Right ventricle myocardium superior (tissue), 1 donor: ENCODE data around the gene DSC1. TPM values are rescaled to one million over a fixed set of nuclear protein-coding genes. Genes with fewer than 3 reads are reported as not detected.
"Not testable (repeated sequence)": the region's sequence is repeated elsewhere in the genome, so short reads cannot be mapped to it uniquely, and the experiment has no call there.

Experiments used
- ATAC-seq: fragments of 200-7000 bp; cut with Tn5 transposase; one replicate; pipeline ENCODE4 v1.9.1; 2020; ENCODE audit warnings: mild to moderate bottlenecking; ENCODE audit not compliant: poor library complexity
- DNase-seq: peaks from one replicate; pipeline ENCODE4 v3.0.0-alpha.2; 2020
- intact Hi-C: fragments of 100-400 bp; cut with DNase I; formaldehyde crosslinking; loops from one replicate; pipeline ENCODE4 v1.11.2; 2022
- total RNA-seq: library from RNA; stranded (reverse); fragmentation: NEBNext Ultra II Directional; extraction: Animal tissue kit (Norgen Biotek cat#: 25700); gene quantifications from one replicate; pipeline ENCODE4 v1.2.1, GENCODE V29; 2021
- donor health status: DM: no; HTN: yes; CAD: no; lungs with severe emphysema.

DSC1 gene
- total RNA-seq, 1 donor from 2014 or later, result 4.6 TPM

DNA sequence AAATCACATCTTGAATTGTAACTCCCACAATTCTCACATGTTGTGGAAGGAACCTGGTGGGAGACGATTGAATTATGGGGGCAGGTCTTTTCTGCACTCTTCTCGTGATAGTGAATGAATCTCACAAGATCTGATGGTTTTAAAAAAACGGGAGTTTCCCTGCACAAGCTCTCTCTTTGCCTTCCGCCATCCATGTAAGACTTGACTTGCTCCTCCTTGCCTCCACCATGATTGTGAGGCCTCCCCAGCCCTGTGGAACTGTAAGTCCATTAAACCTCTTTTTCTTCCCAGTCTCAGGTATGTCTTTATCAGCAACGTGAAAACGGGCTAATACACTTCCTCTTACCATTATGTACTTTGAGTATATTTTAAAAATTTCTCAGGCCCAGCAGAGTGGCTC lies 14.7 kb upstream of the DSC1 start:
- intact Hi-C loops, ATAC-seq, DNase-seq: not testable (repeated sequence)

DNA sequence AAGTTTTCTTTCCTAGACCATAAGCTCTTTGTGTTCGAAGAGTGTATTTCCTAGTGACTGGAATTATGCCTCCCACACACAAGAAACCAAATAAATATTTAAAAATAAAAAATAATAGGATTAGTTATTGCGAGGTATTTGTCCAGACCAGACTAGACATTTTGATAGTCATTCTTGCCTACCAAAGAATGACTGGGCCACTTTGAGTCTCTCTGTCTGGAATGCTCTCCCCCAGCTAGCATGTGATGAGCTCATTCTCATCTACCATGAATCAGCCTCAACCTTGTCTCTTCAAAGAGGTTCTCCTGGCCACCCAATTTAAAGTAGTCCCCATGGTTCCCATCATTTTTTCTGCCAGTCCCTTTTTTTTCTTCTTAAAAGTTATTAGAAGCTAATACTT lies 13.9 kb upstream of the DSC1 start:
- intact Hi-C loops, result no loop called here
- ATAC-seq (no peak), DNase-seq (no peak)

DNA sequence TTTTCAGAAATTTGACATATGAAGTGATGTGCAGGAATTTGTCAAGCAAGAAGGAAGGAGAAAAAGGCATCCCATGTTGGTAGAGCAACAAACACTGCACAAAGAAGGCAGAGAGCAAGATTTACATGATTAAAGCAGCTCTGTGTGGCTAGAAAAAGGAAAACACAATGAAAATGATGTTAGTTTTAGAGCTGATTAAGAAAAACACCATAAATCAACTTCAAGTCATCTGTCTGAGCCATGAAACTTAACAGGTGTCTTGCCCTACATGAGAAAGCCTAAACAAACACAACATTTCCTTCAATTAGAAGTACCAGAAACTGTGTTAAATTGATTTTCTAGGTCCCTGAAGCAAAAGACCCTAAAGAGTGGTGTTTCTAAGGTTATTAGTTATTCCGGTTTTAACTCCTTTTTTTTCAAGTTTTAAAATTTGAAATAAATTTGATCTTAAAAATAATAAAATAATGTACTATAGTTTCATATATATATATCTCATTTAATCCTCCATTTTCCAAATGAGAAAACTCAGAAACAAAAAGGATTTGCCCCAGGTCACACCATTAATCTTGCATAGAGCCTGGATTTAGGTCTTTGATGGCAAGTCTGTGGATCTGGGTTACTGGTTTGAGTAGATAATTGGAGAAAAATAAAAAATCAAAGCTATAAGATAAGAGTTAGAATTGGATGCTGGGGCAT lies 8.6 kb upstream of the DSC1 start:
- DNase-seq (no peak), ATAC-seq (no peak)
- intact Hi-C loops, result no loop called here

DNA sequence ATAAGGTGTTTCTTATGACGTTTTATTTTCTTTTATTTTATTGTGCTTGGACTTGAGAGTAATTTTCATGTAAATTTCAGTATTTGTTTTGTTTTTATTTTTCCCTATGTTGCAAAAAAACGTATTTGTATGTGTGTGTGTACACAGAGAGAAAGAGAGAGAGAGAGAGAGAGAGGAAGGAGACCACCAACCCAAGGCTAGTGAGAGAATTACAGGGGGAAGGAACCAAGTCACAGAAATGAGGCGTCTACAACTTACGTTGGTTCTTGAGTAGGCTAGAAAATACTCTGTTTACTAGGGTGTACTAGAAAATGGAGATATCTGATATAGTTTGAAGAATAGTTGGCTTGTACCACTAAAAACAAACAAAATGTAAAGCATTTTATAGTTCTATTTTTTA lies 7.7 kb upstream of the DSC1 start:
- DNase-seq, result no peak
- intact Hi-C loops, result no loop called here
- no peak for ATAC-seq

DNA sequence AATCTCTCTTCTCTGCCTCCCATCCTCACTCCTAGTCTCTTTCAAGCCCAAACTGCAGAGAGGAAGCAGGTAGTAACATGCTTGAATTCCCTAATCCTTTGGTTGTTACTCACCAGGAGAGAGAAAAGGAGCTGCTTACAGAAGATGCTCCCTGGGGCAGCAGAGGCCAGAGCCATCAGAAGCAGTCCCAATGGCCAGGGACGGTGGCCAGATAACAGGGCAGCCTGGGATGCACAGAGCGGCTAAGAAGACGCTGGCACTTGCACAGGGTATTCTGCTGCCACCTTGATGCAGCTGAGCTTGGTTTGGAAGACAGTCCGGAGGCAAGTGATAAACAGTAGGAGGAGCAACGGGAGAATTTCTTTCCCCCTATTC lies 250 bp downstream of the DSC1 start:
- DNase-seq (no peak), ATAC-seq (no peak)
- intact Hi-C loops, result no loop called here

DNA sequence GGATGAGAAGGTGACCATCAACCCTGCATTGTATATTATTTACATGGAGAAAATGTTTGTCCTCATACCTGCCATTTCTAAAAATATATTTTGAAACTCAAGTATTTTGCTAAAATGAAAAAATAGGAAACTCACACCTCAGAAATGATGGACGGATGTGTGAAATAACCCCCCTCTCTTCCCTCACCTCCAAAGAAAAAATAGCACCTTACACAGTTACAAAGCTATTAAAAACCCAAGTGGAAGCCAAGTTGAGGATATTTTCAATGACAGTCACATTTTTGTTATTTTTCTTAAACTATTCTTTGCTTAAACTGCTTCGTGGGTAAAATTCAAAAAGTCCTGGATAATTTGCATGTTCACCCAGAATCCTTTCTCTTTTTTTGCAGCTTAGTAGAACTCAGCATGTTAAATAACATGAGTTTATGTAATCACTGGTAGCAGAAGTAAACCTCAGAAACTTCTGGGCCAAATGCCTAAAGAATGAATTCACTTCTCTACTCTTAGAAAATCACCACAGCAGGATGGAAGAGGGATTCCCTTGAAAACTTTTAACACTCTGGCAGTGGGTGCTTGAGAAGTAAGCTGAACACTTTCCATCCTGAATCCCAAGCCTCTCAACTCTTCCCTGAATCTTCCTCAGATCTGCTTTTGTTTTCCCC lies 768 bp downstream of the DSC1 start:
- ATAC-seq (no peak), DNase-seq (no peak)
- intact Hi-C loops, result no loop called here

DNA sequence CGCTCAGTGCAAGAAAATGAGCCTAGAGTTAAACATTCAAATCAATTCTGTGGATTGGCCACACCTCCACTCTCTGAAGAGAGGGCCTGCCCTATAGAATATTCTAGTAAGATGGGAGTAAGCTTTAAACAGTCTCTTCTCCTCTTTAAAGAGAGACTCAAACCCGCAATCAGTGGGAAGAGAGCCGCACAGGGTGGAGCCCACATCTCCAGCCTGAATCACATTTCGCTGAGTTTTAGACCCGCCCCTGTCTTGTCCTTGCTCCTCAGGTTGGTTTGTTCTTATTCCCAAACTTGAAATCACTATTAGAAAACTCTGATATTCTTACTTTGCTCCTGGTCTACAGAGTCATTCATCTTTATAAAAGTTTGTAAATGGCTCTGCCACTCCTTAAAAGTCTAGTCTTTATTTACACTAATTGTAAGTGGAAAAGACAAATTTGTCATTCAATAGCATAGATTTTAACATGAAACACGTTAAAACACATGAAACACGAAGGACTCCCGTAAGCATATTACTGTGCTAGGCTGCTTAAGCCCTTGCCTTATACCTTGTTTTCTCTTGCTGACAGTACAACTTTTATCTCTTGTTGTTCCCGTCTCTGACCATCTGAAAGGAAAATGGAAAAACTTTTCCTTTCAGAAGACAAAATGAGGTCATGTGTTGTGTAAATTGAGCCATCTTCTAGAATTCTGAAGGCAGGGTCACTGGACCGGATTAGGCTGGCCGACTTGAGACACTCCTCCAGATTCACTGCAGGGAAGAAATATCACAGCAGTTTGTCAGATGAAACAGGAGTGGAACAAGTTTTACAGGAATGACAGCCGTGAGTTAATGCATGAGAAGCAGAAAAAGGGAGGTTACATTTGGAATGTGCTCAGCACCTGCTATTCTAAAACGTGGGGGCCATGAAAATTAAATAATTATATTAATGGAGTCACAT lies 5.6 kb downstream of the DSC1 start:
- ATAC-seq (no peak), DNase-seq (no peak)
- intact Hi-C loops, result no loop called here

DNA sequence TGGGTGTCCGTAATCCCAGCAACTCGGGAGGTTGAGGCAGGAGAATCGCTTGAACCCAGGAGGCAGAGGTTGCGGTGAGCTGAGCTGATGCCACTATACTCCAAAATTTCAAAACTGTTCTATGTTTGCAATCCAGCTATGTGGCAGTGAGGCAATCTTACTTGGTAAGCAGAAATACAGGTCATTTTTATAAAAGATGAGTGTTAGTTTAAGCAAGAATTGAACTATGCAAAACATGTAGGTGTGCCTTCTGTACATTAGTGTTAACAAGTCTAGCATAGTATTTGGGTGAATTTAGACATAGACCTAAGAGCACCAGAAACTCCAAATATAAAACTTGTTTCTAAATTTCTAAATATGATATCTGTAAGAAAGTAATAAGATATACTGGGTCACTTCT lies 7.2 kb downstream of the DSC1 start:
- intact Hi-C loops, result no loop called here
- DNase-seq (no peak), ATAC-seq (no peak)

DNA sequence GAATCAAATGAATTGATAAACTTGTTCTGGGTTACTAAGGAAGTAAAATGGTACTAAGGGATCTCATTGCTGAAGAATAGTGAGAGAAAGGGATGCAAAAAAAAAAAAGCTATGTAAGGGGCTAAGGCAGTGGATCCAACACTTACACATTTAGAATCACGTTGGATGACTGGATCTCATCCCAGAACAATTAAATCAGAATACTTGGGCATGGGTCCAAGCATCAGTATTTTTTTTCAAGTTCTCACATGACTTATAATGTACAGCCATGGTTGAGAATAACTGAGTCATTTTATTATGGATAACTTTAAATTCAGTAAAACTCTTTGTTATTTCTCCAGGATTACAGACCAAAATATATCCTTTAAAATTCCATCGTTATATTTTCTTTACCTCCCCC lies 8.5 kb downstream of the DSC1 start:
- ATAC-seq (no peak), DNase-seq (no peak)
- intact Hi-C loops, result no loop called here

DNA sequence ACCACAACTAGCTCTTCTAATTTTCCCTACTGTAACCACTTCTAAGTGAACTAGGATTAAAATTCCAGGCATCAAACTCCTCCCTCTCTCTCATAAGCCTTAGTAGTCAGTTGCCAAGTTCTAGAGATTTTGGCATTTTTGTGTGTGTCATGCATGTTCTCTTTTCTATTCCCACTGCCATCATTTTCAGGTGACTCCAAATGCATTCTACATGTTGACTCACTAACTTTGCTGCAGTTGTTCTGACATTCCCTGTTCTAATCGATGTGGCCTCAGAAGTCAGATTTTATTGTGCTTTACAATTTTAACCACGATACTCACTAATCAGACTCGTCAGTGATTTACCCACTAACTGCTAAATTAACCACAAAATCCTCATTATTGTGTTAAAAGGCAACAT lies 13.3 kb downstream of the DSC1 start:
- intact Hi-C loops, result no loop called here
- ATAC-seq, result no peak
- DNase-seq, result no peak

DNA sequence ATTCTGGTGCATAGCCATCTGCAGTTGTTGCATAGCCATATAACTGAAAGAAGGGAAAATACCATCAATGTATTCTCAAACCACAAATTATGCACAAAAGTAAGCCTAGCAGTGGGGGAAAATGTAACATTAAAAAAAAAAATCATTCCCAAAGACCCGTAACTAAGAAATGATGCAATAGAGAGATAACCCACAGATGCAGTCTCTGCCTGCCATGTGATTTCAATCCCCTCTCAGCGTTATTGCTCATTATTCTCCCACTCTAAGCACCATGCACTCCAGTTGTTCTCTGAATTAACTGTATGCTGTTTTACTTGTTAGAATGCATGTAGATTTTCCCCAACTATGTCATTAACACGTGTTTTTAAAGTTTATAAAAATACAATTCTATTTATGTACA lies 14.1 kb downstream of the DSC1 start:
- ATAC-seq (no peak), DNase-seq (no peak)
- intact Hi-C loops, result no loop called here

DNA sequence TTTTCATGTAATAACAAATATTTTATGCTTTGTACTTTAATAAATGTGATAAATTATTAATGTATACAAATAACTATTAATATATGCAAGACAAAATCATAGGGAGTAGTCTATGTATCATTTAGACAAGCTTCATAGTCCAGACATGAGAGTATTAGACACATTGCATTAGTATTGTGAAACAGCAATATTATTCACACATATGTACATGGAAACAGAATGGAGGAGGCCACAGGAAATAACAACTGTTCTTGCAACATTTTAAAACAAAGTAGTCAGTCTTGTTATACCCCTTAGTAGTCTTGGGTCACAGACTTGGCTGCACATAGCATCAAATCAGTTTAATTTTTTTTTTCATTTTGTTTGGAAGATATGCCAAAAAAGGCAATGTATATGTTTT lies 15.8 kb downstream of the DSC1 start:
- DNase-seq (no peak), ATAC-seq (no peak)
- intact Hi-C loops, result no loop called here

DNA sequence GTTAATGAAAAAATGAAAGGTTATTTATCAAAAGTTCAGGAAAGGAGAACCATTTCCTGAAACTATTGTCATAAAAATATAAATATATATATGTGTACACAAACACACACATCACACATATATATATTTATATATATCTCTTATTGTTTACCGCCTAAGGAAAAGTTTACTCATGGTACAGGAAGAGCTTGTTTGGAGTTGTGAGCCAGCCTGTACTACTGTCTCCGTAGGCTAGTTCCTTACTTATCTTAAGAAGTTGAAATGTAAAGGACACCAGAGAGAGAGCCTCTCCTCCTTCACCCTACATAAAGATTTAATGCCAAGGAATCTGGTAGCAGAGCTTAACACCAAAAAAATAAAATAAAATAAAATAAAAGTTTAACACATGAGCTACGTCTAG lies 19.6 kb downstream of the DSC1 start:
- intact Hi-C loops, result no loop called here
- DNase-seq (no peak), ATAC-seq (no peak)

DNA sequence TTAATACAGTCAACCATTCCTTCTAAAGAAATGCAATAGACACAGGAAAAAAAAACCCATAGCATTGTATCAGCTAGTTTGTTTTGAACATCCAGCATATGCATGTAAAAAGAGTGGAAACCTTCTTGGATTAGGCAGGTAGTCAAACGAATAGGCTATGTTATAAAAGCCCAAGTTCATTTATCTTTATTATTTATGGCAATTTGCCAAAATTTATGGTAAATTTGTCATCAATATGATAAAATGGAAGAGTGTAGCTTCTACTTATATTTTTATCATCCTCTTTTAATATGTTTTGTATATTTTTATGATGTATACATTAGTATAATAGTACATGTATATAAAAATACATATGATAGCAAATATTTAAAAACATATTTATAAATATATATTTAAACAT lies 23.9 kb downstream of the DSC1 start:
- no peak for ATAC-seq
- intact Hi-C loops, result no loop called here
- DNase-seq, result no peak

DNA sequence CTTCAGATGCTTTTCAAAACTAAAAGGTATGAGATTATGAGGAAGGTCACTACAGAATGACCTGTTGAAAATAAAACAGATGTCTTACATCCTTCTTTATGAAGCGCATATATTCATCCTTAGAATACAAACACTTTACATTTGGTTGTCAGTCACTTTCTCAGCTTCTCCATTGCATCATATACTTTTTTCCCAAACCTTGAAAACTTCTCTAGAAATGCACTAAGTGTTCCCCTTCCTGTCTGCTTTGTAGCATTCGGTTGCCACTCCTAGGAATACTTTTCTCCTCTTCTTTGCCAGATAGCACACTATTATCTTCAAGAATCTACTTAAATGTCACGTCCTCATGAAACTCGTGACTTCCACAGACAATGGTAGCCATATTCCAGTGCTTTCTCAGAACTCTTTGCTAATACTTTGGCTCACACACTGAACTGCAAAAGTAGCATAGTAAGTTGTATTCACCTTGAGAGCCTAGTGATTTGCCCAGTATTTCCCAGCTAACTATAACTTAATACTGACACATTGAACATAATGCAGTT lies 27.6 kb downstream of the DSC1 start:
- intact Hi-C loops, result no loop called here
- ATAC-seq (no peak), DNase-seq (no peak)

DNA sequence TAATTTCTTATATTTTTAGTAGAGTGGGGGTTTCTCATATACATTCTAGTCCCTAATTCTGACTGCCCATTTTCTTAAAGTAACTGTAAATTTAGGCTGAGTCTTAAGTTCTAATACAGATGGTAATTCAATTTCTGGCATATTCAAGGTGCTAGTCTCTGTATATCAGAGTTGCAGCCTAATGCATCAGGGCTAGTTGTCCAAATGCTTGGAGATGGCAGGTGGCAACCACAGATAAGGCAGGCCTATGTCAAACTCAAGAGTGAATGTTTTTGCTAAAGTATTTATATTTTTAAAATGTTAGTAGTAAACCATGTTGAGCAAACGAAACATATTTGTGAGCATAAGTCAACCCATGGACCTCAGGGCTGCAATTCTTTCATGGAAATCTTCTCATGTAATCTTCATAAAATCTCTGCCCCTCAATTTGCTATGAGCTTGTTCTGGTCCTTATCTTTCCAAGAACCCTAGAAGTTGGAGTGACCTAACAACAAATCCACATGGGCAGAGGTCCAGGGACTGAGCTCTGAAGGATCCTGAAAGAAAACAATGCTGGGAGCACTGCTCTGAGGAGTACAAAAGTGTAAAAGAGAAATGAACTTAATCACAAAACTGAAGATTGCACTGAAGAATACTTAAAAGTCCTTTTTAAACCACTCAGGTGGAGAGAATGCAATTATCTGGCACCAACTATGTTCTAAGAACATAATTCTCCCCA lies 33.1 kb downstream of the DSC1 start:
- no peak for ATAC-seq
- intact Hi-C loops, result no loop called here

DNA sequence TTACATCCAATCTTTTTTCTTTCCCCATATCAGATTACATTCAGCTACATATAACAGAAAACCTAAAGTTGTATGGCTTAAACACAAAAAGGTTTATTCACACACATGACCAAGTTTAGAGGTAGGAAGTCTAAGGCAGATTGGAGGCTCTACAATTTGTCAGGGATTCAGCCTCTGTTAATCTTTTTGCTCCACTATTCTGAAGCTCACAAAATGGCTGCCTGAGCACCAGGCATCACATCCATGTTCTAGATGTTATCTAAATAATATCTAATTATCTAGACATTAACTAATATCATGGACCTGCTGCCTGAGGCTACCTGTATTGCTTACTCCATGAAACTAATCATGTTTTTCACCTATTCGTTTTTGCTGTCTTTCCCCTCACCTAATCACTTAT lies 36.8 kb downstream of the DSC1 start:
- intact Hi-C loops, result no loop called here
- ATAC-seq (no peak), DNase-seq (no peak)

More for the DNA sequence above, 33.1 kb downstream of the DSC1 start:
- no peak for DNase-seq

DNA sequence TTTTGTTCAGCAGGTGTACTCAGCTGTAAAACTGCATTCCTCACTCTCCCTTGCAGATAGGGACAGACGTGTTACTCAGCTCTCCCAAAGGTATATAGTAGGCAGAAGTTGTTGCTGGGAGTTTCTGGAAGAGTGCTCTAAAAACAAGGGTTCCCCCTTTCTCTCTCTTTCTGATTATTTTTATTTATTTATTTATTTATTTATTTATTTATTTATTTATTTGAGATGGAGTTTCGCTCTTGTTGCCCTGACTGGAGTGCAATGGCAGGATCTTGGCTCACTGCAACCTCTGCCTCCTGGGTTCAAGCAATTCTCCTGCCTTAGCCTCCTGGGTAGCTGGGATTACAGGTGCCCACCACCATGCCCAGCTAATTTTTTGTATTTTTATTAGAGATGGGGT lies 39.5 kb downstream of the DSC1 start:
- ATAC-seq, DNase-seq, intact Hi-C loops: not testable (repeated sequence)

DNA sequence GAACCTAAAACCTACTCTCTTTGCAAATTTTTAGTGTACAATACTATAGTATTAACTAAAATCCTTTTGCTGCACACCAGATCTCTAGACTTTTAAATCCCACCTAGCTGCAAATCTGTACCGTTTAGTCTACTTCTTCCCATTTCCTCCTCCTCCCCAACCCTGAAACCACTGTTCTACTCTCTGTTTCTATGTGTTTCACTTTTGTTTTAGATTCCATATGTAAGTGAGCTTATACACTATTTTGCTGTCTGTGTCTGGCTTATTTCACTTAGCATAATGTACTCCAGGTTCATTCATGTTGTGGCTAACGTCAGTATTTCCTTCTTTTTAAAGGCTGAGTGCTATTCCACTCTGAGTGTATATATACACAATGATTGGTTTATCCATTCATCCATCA lies 42.1 kb downstream of the DSC1 start:
- ATAC-seq (no peak), DNase-seq (no peak)
- intact Hi-C loops, result no loop called here
